C4-2B (cell line): Measurements from ENCODE around the gene GALNT14.

Experiments used
- H3K27ac ChIP-seq: fragments of 450-650 bp; 2 replicates; pipeline ENCODE4 v1.5.1; 2017
- CTCF ChIP-seq: fragments of 450-650 bp; conservative IDR thresholded peaks from 2 replicates; pipeline ENCODE4 v1.5.1; 2017; ENCODE audit warnings: mild to moderate bottlenecking
- ZFX ChIP-seq: fragments of 450-650 bp; IDR thresholded peaks from 2 replicates; pipeline ENCODE4 v1.6.1; 2017

The GALNT14 gene

GRCh38 chr2:31038385-31038784 lies 99.9 kb downstream of the GALNT14 start:
- no peak overlapping the region for H3K27ac ChIP-seq
- TF ChIP-seq ZFX: no peak
- peak; percentile 41 for TF ChIP-seq CTCF

GRCh38 chr2:31037058-31037457 lies 101.2 kb downstream of the GALNT14 start:
- no peak overlapping the region for H3K27ac ChIP-seq
- TF ChIP-seq CTCF (no peak), ZFX (no peak)

- H3K27ac ChIP-seq: no peak overlapping the region
- no peak for TF ChIP-seq CTCF
- no peak for TF ChIP-seq ZFX
Observed at GRCh38 chr2:31033032-31033431, 105.2 kb downstream of the GALNT14 start.

GRCh38 chr2:31032475-31032874 lies 105.8 kb downstream of the GALNT14 start:
- no peak overlapping the region for H3K27ac ChIP-seq
- no peak for TF ChIP-seq ZFX
- TF ChIP-seq CTCF: no peak

GRCh38 chr2:31031132-31031706 lies 107.0 kb downstream of the GALNT14 start:
- no peak for TF ChIP-seq CTCF
- TF ChIP-seq ZFX: no peak
- no peak overlapping the region for H3K27ac ChIP-seq

GRCh38 chr2:31028417-31028816 lies 109.8 kb downstream of the GALNT14 start:
- TF ChIP-seq CTCF (no peak), ZFX (no peak)

GRCh38 chr2:31027549-31027948 lies 110.7 kb downstream of the GALNT14 start:
- no peak overlapping the region for H3K27ac ChIP-seq
- no peak for TF ChIP-seq CTCF
- TF ChIP-seq ZFX: no peak

More at GRCh38 chr2:31028417-31028816, 109.8 kb downstream of the GALNT14 start:
- H3K27ac ChIP-seq: no peak overlapping the region
